Endothelial cell of umbilical vein (primary cell): ENCODE results near the gene C17orf113. TPM values are rescaled to one million over a fixed set of nuclear protein-coding genes. Genes with fewer than 3 reads are reported as not detected.

Experiments used
- BruUV-seq: library from RNA; stranded (reverse); fragments of 400-500 nt; replicated peaks from 2 replicates; lab custom pipeline; 2021; lab: Mats Ljungman, UMichigan
- CTCF ChIA-PET: fragments of 300-600, 350-600 bp; sonication (Branson Sonifier 250); formaldehyde crosslinking; loops from one replicate; lab custom pipeline; 2021; ENCODE audit warnings: antibody characterized with exemption, inconsistent platforms; lab: Charles Lee
- POLR2A ChIA-PET: fragments of 300-600, 350-600 bp; sonication (Branson Sonifier 250); formaldehyde crosslinking; loops from one replicate; lab custom pipeline; 2021; ENCODE audit warnings: antibody characterized with exemption, inconsistent platforms; lab: Charles Lee
- DNase-seq: peaks from one replicate; pipeline ENCODE4 v3.0.0-alpha.2; 2011; ENCODE audit warnings: low read depth, low spot score
- FAIRE-seq: peaks from 2 replicates; lab custom pipeline; 2011; peaks lifted over from hg19 to GRCh38; lab: Jason Lieb, UNC
- H2AFZ ChIP-seq: 2 replicates; pipeline ENCODE4 v1.6.0; 2012; ENCODE audit warnings: low read depth, low read length, control low read depth, inconsistent platforms
- H3K27ac ChIP-seq: 2 replicates; pipeline ENCODE4 v1.5.1; 2011; ENCODE audit warnings: low read depth, mild to moderate bottlenecking, control low read depth, low read length, moderate library complexity; ENCODE audit not compliant: insufficient read depth
- H3K27me3 ChIP-seq, 2 experiments: 2 replicates each; pipeline versions ENCODE4 v1.6.0 to v1.6.1; 2011; ENCODE audit warnings: low read length in 2 of 2, mixed read lengths in 1 of 2; ENCODE audit not compliant: control insufficient read depth in 2 of 2, insufficient read depth in 2 of 2
- H3K36me3 ChIP-seq, 2 experiments: 2 replicates in 1 of 2; 3 replicates in 1 of 2; pipeline ENCODE4 v1.5.1; 2011; ENCODE audit warnings: low read length in 2 of 2, mild to moderate bottlenecking in 1 of 2, moderate library complexity in 1 of 2; ENCODE audit not compliant: control insufficient read depth in 2 of 2, insufficient read depth in 2 of 2; ENCODE audit errors: extremely low read depth in 1 of 2
- H3K4me1 ChIP-seq: 3 replicates; pipeline ENCODE4 v1.5.1; 2011; ENCODE audit warnings: mild to moderate bottlenecking, low read length; ENCODE audit not compliant: control insufficient read depth, insufficient read depth; ENCODE audit errors: extremely low read depth
- H3K4me2 ChIP-seq: 2 replicates; pipeline ENCODE4 v1.6.1; 2011; ENCODE audit warnings: low read length, control low read depth, mixed read lengths; ENCODE audit not compliant: insufficient read depth
- H3K4me3 ChIP-seq, 3 experiments: fragments of 200-600 bp in 1 of 3; sonication (generic), shearing (Covaris generic) in 1 of 3; replicated peaks in 1 of 3; 2 replicates each; pipeline ENCODE4 v1.5.1; 2011 to 2016; ENCODE audit warnings: control low read depth in 3 of 3, low read length in 3 of 3, mild to moderate bottlenecking in 2 of 3, inconsistent platforms in 1 of 3, low read depth in 1 of 3, moderate library complexity in 1 of 3; ENCODE audit not compliant: insufficient read depth in 1 of 3
- H3K79me2 ChIP-seq: 2 replicates; pipeline ENCODE4 v1.6.0; 2012; ENCODE audit warnings: low read length, inconsistent platforms; ENCODE audit not compliant: control insufficient read depth, insufficient read depth
- H3K9ac ChIP-seq: replicated peaks from 2 replicates; pipeline ENCODE3; 2011; ENCODE audit warnings: low read length, control low read depth; ENCODE audit not compliant: insufficient read depth; ENCODE audit errors: extremely low read depth
- H3K9me1 ChIP-seq: replicated peaks from 3 replicates; pipeline ENCODE4 v1.6.0; 2011; ENCODE audit warnings: mild to moderate bottlenecking, low read length; ENCODE audit not compliant: control insufficient read depth, insufficient read depth; ENCODE audit errors: extremely low read depth
- H3K9me3 ChIP-seq: replicated peaks from 2 replicates; pipeline ENCODE4 v1.5.1; 2012; ENCODE audit warnings: low read length, inconsistent platforms; ENCODE audit not compliant: control insufficient read depth, insufficient read depth
- H4K20me1 ChIP-seq: replicated peaks from 2 replicates; pipeline ENCODE3; 2011; ENCODE audit warnings: mild to moderate bottlenecking, low read length; ENCODE audit not compliant: control insufficient read depth, insufficient read depth; ENCODE audit errors: extremely low read depth
- CTCF ChIP-seq, 2 donors: IDR thresholded peaks; 1 replicate in 1 of 2; 2 replicates in 1 of 2; pipeline ENCODE4 v1.5.1; 2011; ENCODE audit warnings: low read length in 2 of 2, mild to moderate bottlenecking in 2 of 2, moderate library complexity in 2 of 2, control low read depth in 1 of 2, inconsistent platforms in 1 of 2, low read depth in 1 of 2; ENCODE audit not compliant: insufficient read depth in 1 of 2; ENCODE audit errors: extremely low read depth in 1 of 2
- EZH2 ChIP-seq: IDR thresholded peaks from 2 replicates; pipeline ENCODE4 v1.6.1; 2012; ENCODE audit warnings: borderline replicate concordance, low read depth, mild to moderate bottlenecking, moderate library complexity, low read length, inconsistent platforms; ENCODE audit not compliant: severe bottlenecking
- MAX ChIP-seq: IDR thresholded peaks from 2 replicates; pipeline ENCODE4 v1.6.1; 2011; ENCODE audit not compliant: insufficient read depth, insufficient read length
- MYC ChIP-seq: IDR thresholded peaks from one replicate; pipeline ENCODE4 v1.6.1; 2011; ENCODE audit warnings: mild to moderate bottlenecking, low read depth, low read length
- POLR2A ChIP-seq: IDR thresholded peaks from 2 replicates; pipeline ENCODE4 v1.6.1; 2012; ENCODE audit warnings: low read depth, mild to moderate bottlenecking, control low read depth, low read length
- dilution Hi-C: fragments of 300-500 bp; cut with MboI; formaldehyde crosslinking; loops from one replicate; pipeline ENCODE4 v1.15.0; 2019; ENCODE audit warnings: low sequenced_read_pairs; ENCODE audit not compliant: extremely low pct_ligation_motif_present
- intact Hi-C: fragments of 100-400 bp; cut with micrococcal nuclease; formaldehyde crosslinking; loops from one replicate; pipeline ENCODE4 v1.10.0; 2022
- polyA plus RNA-seq, 4 experiments: library from polyadenylated mRNA; depleted of rRNA in 3 of 4; stranded (reverse) in 3 of 4; unstranded in 1 of 4; fragments of >200 nt; gene quantifications; 2 replicates each; pipeline versions ENCODE4 v1.2.1 to v1.2.3, GENCODE V29; 2011 to 2012; ENCODE audit warnings: missing spikeins in 1 of 4
- total RNA-seq: library from RNA; stranded (reverse); gene quantifications from 2 replicates; pipeline ENCODE4 v1.2.3, GENCODE V29; 2021

Gene C17orf113
- total and polyA plus RNA-seq, 2 donors (not counting 3 experiments of a cell fraction or from before 2014, with no cell fraction given) = 0.20 to 0.30 TPM

GRCh38 chr17:42061646-42062487 lies 11.5 kb upstream of the C17orf113 start:
- Histone ChIP-seq H3K27ac (no peak overlapping the region), H3K9me1 (no peaks in the 10 kb centered on the region), H3K79me2 (no peaks in the 10 kb centered on the region), H3K9me3 (no peaks in the 10 kb centered on the region), H2AFZ (no peak overlapping the region), H3K36me3 (no peaks in the 10 kb centered on the region), H3K9ac (no peak overlapping the region), H3K4me2 (no peak overlapping the region), H3K4me1 (no peaks in the 10 kb centered on the region), H4K20me1 (no peaks in the 10 kb centered on the region), H3K27me3 (no peaks in the 10 kb centered on the region), H3K4me3 (no peak overlapping the region)
- no TSS peak for BruUV-seq
- FAIRE-seq (no peak), DNase-seq (no peak)
- POLR2A ChIA-PET = interaction anchor here (0.7 kb wide), 1 partner anchor 35 kb away, joined by 9 read pairs; no protein-coding TSS in a partner anchor
- no peak for TF ChIP-seq EZH2
- TF ChIP-seq POLR2A = no peak
- no peak for TF ChIP-seq CTCF (IDR thresholded peaks at IDR 0.05; ENCODE audit: extremely low read depth in 1 of 2, insufficient read depth in 1 of 2, low read depth in 1 of 2, low read length in 2 of 2)
- TF ChIP-seq MAX = no peak
- TF ChIP-seq MYC = no peak
- dilution Hi-C loops (no loop called here), intact Hi-C loops (no loop called here)
- CTCF ChIA-PET = interaction anchor here (0.6 kb wide), 1 partner anchor 35 kb away, joined by 3 read pairs; no protein-coding TSS in a partner anchor
